ENCODE data around the gene CLIP2. TPM values are rescaled to one million over a fixed set of nuclear protein-coding genes. Genes with fewer than 3 reads are reported as not detected.

The CLIP2 gene
- total and polyA plus RNA-seq, 2 of the 8 experiments (the other 6 are each of a cell fraction or from before 2014, with no cell fraction given) = 8.3 to 41.5 TPM

DNA sequence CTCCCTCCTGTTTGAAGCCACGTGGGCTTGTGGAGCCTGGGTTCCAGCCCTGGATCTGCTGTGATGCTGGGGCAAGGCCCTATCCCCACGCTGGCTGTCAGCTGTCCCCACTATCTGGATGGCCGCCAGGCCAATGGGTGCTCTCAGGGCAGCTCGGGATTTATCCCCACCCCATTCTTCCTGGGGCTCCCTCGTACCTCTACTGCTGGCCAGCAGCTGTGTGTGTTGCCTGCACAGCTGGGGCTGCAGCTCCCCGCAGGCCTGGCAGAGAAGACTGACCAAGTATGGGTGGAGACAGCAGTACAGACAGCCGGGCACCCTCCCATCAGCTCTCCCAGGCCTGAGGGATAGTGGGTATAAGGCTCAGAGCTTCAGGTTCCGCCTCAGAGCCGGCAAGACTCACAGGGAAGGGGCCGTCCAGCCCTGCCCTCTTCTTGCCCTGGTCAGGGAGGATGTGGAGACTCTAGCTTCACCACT lies 13.6 kb downstream of the CLIP2 start:
- Histone ChIP-seq H3K4me3 (ENCODE audit: extremely low read depth in 1 of 4, insufficient read depth in 2 of 4, low read depth in 3 of 4, low read length in 4 of 4) (no peak overlapping the region), H3K56ac (replicated peaks; ENCODE audit: insufficient read length, low read depth, low read length) (no peak overlapping the region), H2BK15ac (ENCODE audit: low read length) (no peak overlapping the region), H3K23ac (ENCODE audit: insufficient read length) (no peak overlapping the region), H3K4me1 (replicated peaks in 1 of 4; ENCODE audit: control insufficient read depth in 3 of 4, insufficient read depth in 4 of 4, low read length in 3 of 4) (no peaks in the 10 kb centered on the region; a peak in 3 of 7 replicates), H3K9ac (replicated peaks in 1 of 4; ENCODE audit: extremely low read depth in 1 of 4, low read depth in 3 of 4, low read length in 3 of 4) (no peak overlapping the region), H2BK5ac (ENCODE audit: low read depth, low read length) (no peak overlapping the region), H4K5ac (ENCODE audit: insufficient read length, low read depth, low read length) (no peak overlapping the region), H3K79me2 (ENCODE audit: control insufficient read depth in 1 of 2, insufficient read depth in 2 of 2, low read length in 2 of 2) (peaks cover 0 to 36% of the 10 kb centered on the region in 2 experiments; a peak in 2 of 4 replicates), H3K27ac (ENCODE audit: low read depth, low read length) (no peak overlapping the region; the same call in 1 of the 2 replicates), H3K9me3 (ENCODE audit: insufficient read depth in 2 of 2, low read depth in 1 of 2, low read length in 1 of 2) (no peaks in the 10 kb centered on the region), H3K36me3 (ENCODE audit: control insufficient read depth in 2 of 4, insufficient read depth in 4 of 4, low read length in 3 of 4) (no peaks in the 10 kb centered on the region), H4K91ac (replicated peaks; ENCODE audit: insufficient read length, low read length) (no peak overlapping the region), H3K23me2 (ENCODE audit: low read depth, low read length) (no peaks in the 10 kb centered on the region), H2AK5ac (ENCODE audit: low read depth, low read length) (no peak overlapping the region), H2AFZ (ENCODE audit: low read length) (no peak overlapping the region), H4K8ac (ENCODE audit: extremely low read depth, insufficient read depth, low read length) (peak overlapping the region; percentile 18; the same call in 1 of the 2 replicates), H3K18ac (ENCODE audit: extremely low read depth, low read length) (no peak overlapping the region), H2BK20ac (ENCODE audit: low read length) (no peak overlapping the region), H2BK12ac (ENCODE audit: low read depth, low read length) (no peak overlapping the region), H3K4ac (replicated peaks; ENCODE audit: insufficient read length, low read depth, low read length) (no peak overlapping the region), H3K79me1 (ENCODE audit: low read depth, low read length) (peaks cover 9% of the 10 kb centered on the region; the same call in 1 of the 2 replicates), H3K27me3 (replicated peaks in 1 of 4; ENCODE audit: control insufficient read depth in 3 of 4, extremely low read depth in 1 of 4, insufficient read depth in 3 of 4, low read length in 3 of 4) (no peaks in the 10 kb centered on the region), H4K20me1 (replicated peaks in 1 of 2; ENCODE audit: control insufficient read depth in 1 of 2, insufficient read depth in 2 of 2, low read length in 2 of 2) (peaks cover 7 to 16% of the 10 kb centered on the region in 2 experiments), H3K4me2 (ENCODE audit: insufficient read depth in 1 of 2, low read depth in 2 of 2, low read length in 2 of 2) (no peak overlapping the region), H2BK120ac (replicated peaks; ENCODE audit: low read depth, low read length) (no peak overlapping the region), H3K14ac (ENCODE audit: insufficient read length) (no peak overlapping the region)
- DNase-seq (ENCODE audit: low read depth in 1 of 2, low spot score in 2 of 2) (no peak), FAIRE-seq (no peak)
- CTCF ChIA-PET (ENCODE audit: partially characterized antibody) = interaction anchor here (1.1 to 2.2 kb wide), 7 partner anchors 10 to 99 kb away, joined by 3 to 10 read pairs (median 3); no protein-coding TSS in a partner anchor
- TF ChIP-seq BCL11A (IDR thresholded peaks at IDR 0.05; ENCODE audit: low read depth in 2 of 2, low read length in 2 of 2) (no peak), SRF (IDR thresholded peaks at IDR 0.05; ENCODE audit: low read depth, low read length) (no peak), KDM5A (IDR thresholded peaks at IDR 0.05; ENCODE audit: low read length) (no peak), CBX5 (IDR thresholded peaks at IDR 0.05; ENCODE audit: low read depth, low read length) (no peak), CEBPB (IDR thresholded peaks at IDR 0.05; ENCODE audit: low read depth, low read length) (no peak), TCF12 (IDR thresholded peaks at IDR 0.05; ENCODE audit: low read depth, low read length) (no peak)
- POLR2A ChIA-PET (ENCODE audit: partially characterized antibody) = interaction anchor here (1.1 kb wide), 1 partner anchor 12 kb away, joined by 3 read pairs; no protein-coding TSS in a partner anchor
- WGBS, 2 experiments (ENCODE audit: extremely low coverage in 1 of 2, insufficient coverage in 1 of 2, insufficient read length in 1 of 2, insufficient replicate concordance in 2 of 2, low coverage in 1 of 2, low lambda C conversion rate in 2 of 2, missing lambda C conversion rate in 1 of 2) = 78% methylated on average over 10 of the region's 10 CpGs; no CpG with 5 or more reads in 1 of the 2 experiments
